Measurements from ENCODE around the gene PTPRU. TPM values are rescaled to one million over a fixed set of nuclear protein-coding genes. Genes with fewer than 3 reads are reported as not detected.
A peak's percentile ranks its signal among the peaks of the same experiment; 100 is the strongest.

The PTPRU gene
- total RNA-seq, 2 donors from 2014 or later, result 24.1 to 40.2 TPM

DNA sequence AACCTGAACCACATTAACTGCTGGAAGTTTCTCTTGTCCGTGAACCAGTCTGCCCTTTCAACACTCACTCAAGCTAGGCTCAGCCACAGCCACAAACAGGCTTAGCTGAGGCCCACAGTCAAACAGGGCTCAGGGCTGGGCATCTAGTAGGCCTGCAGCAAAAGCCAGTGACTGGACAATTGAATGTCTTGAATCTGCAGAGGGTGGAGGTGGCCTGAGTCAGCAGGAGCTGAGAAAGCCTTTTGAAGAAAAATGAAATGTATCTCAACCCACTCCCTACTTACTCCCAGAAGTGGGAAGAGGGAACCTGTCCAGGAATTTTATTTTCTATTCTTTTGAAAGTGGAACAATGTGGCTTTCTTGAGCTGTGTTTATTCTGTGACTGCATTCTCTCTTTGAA, 95.4 kb downstream of the PTPRU start:
- DNase-seq (no peak), ATAC-seq (no peak)
- intact Hi-C loops (cut with DNase I), result no loop called here
- Histone ChIP-seq H3K27ac (no peak overlapping the region), H3K36me3 (replicated peaks in 1 of 2; ENCODE audit: insufficient read depth in 1 of 2, low read depth in 2 of 2) (no peaks in the 10 kb centered on the region), H3K4me3 (no peak overlapping the region), H3K27me3 (no peaks in the 10 kb centered on the region), H3K4me1 (peaks cover 8% of the 10 kb centered on the region), H3K9me3 (no peaks in the 10 kb centered on the region)
- TF ChIP-seq, protein P1, sequence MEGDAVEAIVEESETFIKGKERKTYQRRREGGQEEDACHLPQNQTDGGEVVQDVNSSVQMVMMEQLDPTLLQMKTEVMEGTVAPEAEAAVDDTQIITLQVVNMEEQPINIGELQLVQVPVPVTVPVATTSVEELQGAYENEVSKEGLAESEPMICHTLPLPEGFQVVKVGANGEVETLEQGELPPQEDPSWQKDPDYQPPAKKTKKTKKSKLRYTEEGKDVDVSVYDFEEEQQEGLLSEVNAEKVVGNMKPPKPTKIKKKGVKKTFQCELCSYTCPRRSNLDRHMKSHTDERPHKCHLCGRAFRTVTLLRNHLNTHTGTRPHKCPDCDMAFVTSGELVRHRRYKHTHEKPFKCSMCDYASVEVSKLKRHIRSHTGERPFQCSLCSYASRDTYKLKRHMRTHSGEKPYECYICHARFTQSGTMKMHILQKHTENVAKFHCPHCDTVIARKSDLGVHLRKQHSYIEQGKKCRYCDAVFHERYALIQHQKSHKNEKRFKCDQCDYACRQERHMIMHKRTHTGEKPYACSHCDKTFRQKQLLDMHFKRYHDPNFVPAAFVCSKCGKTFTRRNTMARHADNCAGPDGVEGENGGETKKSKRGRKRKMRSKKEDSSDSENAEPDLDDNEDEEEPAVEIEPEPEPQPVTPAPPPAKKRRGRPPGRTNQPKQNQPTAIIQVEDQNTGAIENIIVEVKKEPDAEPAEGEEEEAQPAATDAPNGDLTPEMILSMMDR (IDR thresholded peaks at IDR 0.05), result no peak
- no peak for TF ChIP-seq POLR2A (IDR thresholded peaks at IDR 0.05)
- WGBS, 2 donors, result 87 to 100% methylated on average over 1 of the region's 1 CpG

- DNase-seq (peak; percentile 42 to 70 (median 55)), ATAC-seq (peak; percentile 41)
- intact Hi-C loops (cut with DNase I), result no loop called here
- H3K27ac ChIP-seq, result no peak overlapping the region
- H3K9me3 ChIP-seq, result no peaks in the 10 kb centered on the region
- no peak overlapping the region for H3K4me3 ChIP-seq
- TF ChIP-seq POLR2A (IDR thresholded peaks at IDR 0.05), result no peak
- TF ChIP-seq, protein P1 (IDR thresholded peaks at IDR 0.05), result peak in 6 of 7 experiments; percentile 16 to 50 (median 34)
- peaks cover 8% of the 10 kb centered on the region for H3K4me1 ChIP-seq
- H3K27me3 ChIP-seq, result no peaks in the 10 kb centered on the region
- H3K36me3 ChIP-seq (replicated peaks in 1 of 2; ENCODE audit: insufficient read depth in 1 of 2, low read depth in 2 of 2), result no peaks in the 10 kb centered on the region
- WGBS, 2 donors, result 53 to 65% methylated on average over 6 of the region's 6 CpGs
Measured at GRCh38 chr1:29332204-29332603, 95.9 kb downstream of the PTPRU start.

DNA sequence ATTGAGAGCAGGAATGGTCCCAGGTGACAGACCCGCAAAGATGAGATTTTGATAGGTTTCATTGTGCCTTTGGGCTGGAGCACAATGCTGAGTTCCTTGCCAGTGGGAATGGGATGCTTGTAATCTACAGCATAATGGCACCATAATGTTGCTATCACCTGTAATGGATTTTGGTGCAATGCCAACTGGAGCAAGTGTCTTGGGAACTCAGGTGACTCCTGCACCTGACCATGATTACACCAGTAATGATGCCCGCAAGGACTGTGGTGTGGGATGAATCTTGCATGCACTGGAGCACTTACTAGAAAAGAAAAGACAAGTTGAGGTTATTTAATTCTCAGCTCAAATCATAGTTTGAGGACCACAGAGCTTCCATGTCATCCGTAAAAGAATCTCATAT, 96.7 kb downstream of the PTPRU start:
- no peak overlapping the region for H3K4me3 ChIP-seq
- DNase-seq, result peak; percentile 51 to 73 (median 70)
- 40 to 53% methylated on average over 2 to 3 of the region's 3 CpGs for WGBS, 2 donors
- intact Hi-C loops (cut with DNase I), result no loop called here
- peaks cover 8% of the 10 kb centered on the region for H3K4me1 ChIP-seq
- H3K27me3 ChIP-seq, result no peaks in the 10 kb centered on the region
- ATAC-seq, result peak; percentile 73
- no peak overlapping the region for H3K27ac ChIP-seq
- TF ChIP-seq, protein P1 (IDR thresholded peaks at IDR 0.05), result no peak
- TF ChIP-seq POLR2A (IDR thresholded peaks at IDR 0.05), result no peak
- no peaks in the 10 kb centered on the region for H3K36me3 ChIP-seq (replicated peaks in 1 of 2; ENCODE audit: insufficient read depth in 1 of 2, low read depth in 2 of 2)
- no peaks in the 10 kb centered on the region for H3K9me3 ChIP-seq

- intact Hi-C loops (cut with DNase I), result no loop called here
- H3K4me3 ChIP-seq, result no peak overlapping the region
- peaks cover 8% of the 10 kb centered on the region for H3K4me1 ChIP-seq
- H3K27ac ChIP-seq, result no peak overlapping the region
- TF ChIP-seq, protein P1 (IDR thresholded peaks at IDR 0.05), result no peak
- no peak for TF ChIP-seq POLR2A (IDR thresholded peaks at IDR 0.05)
- no peaks in the 10 kb centered on the region for H3K27me3 ChIP-seq
- H3K36me3 ChIP-seq (replicated peaks in 1 of 2; ENCODE audit: insufficient read depth in 1 of 2, low read depth in 2 of 2), result no peaks in the 10 kb centered on the region
- DNase-seq (no peak), ATAC-seq (no peak)
- no peaks in the 10 kb centered on the region for H3K9me3 ChIP-seq
Measured at GRCh38 chr1:29335573-29335972, 99.3 kb downstream of the PTPRU start.

- Histone ChIP-seq H3K36me3 (replicated peaks in 1 of 2; ENCODE audit: insufficient read depth in 1 of 2, low read depth in 2 of 2) (no peaks in the 10 kb centered on the region), H3K9me3 (no peaks in the 10 kb centered on the region), H3K27me3 (no peaks in the 10 kb centered on the region), H3K4me1 (no peaks in the 10 kb centered on the region), H3K4me3 (no peak overlapping the region), H3K27ac (no peak overlapping the region)
- ATAC-seq, result no peak
- no peak for TF ChIP-seq POLR2A (IDR thresholded peaks at IDR 0.05)
- TF ChIP-seq, protein P1 (IDR thresholded peaks at IDR 0.05), result no peak
- intact Hi-C loops (cut with DNase I), result no loop called here
- 47 to 58% methylated on average over 3 of the region's 3 CpGs for WGBS, 2 donors
- no peak for DNase-seq
Measured at GRCh38 chr1:29338908-29339575, 102.7 kb downstream of the PTPRU start.
